GM10266 (cell line): ENCODE measurements around the gene SPATA2L.

Experiments
- DNase-seq: peaks from one replicate; pipeline ENCODE4 v3.0.0; 2012; ENCODE audit errors: extremely low spot score
- TF ChIP-seq, protein P1 (sequence below): IDR thresholded peaks from 2 replicates; pipeline ENCODE4 v1.5.1; 2012; ENCODE audit warnings: mild to moderate bottlenecking, low read depth; ENCODE audit not compliant: control insufficient read depth, insufficient read depth; ENCODE audit errors: missing control alignments

The SPATA2L gene

GRCh38 chr16:89655062-89655643, 46.4 kb downstream of the SPATA2L start:
- TF ChIP-seq, protein P1, sequence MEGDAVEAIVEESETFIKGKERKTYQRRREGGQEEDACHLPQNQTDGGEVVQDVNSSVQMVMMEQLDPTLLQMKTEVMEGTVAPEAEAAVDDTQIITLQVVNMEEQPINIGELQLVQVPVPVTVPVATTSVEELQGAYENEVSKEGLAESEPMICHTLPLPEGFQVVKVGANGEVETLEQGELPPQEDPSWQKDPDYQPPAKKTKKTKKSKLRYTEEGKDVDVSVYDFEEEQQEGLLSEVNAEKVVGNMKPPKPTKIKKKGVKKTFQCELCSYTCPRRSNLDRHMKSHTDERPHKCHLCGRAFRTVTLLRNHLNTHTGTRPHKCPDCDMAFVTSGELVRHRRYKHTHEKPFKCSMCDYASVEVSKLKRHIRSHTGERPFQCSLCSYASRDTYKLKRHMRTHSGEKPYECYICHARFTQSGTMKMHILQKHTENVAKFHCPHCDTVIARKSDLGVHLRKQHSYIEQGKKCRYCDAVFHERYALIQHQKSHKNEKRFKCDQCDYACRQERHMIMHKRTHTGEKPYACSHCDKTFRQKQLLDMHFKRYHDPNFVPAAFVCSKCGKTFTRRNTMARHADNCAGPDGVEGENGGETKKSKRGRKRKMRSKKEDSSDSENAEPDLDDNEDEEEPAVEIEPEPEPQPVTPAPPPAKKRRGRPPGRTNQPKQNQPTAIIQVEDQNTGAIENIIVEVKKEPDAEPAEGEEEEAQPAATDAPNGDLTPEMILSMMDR, result no peak
- DNase-seq, result no peak

GRCh38 chr16:89653656-89654295, 47.7 kb downstream of the SPATA2L start:
- no peak for DNase-seq
- TF ChIP-seq, protein P1, result no peak

GRCh38 chr16:89651584-89651983, 49.9 kb downstream of the SPATA2L start:
- TF ChIP-seq, protein P1, result no peak
- no peak for DNase-seq

- no peak for DNase-seq
- TF ChIP-seq, protein P1, result no peak
These were observed 54.6 kb downstream of the SPATA2L start for GRCh38 chr16:89646906-89647305.
